Lung microvascular endothelial cell (primary cell): ENCODE measurements around the gene RECQL5. TPM values are rescaled to one million over a fixed set of nuclear protein-coding genes. Genes with fewer than 3 reads are reported as not detected.
A peak's percentile ranks its signal among the peaks of the same experiment; 100 is the strongest.
"Not testable (repeated sequence)": the region's sequence is repeated elsewhere in the genome, so short reads cannot be mapped to it uniquely, and the experiment has no call there.

Source experiments
- DNase-seq, 2 donors: peaks; one replicate each; pipeline versions ENCODE4 v3.0.0 to v3.0.0-alpha.2; 2010; ENCODE audit warnings: low read depth in 2 of 2
- total RNA-seq: library from RNA; depleted of rRNA; stranded (reverse); fragments of >200 nt; gene quantifications from 2 replicates; pipeline ENCODE4 v1.2.1, GENCODE V29; 2014

Gene RECQL5
- total RNA-seq, 1 donor from 2014 or later = 15.7 TPM

DNA sequence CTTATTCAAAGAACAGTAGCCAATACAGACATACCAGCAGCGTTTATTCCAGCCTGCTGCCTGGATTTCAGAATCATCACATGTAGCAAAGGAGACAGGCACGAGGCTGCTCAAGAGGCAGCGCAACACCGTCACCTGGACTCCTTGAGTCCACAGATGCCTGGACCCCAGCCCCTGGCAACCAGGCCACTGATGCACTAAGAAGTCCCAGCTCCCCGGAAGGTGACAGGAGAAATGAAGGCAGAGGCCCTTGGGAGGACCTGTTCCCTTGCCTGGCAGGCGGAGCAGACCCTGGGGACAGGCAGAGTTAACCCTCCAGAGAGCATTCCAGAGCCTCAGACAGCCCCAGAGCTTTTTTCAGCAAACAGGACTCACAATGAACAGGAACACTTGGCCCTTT is 17.3 kb downstream of the RECQL5 start:
- no peak for DNase-seq

DNA sequence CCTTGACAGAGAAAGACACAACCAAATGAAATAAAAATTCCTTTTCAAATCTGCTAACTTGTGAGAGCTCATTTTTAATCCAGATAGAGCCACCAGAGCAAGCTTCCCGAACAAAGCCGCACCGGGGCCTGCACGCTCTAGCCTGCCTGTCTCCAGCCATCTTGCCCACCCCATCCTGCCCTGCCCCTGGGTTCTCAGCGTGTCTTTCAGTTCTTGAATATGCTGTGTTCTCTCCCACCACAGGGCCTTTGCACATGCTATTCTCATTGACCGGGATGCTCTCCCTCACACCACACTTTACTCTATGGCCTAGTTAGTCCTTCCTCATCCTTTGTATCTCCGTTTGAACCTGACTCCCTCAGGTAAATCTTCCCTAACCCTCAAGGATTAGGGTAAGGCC is 19.0 kb downstream of the RECQL5 start:
- DNase-seq = no peak

DNA sequence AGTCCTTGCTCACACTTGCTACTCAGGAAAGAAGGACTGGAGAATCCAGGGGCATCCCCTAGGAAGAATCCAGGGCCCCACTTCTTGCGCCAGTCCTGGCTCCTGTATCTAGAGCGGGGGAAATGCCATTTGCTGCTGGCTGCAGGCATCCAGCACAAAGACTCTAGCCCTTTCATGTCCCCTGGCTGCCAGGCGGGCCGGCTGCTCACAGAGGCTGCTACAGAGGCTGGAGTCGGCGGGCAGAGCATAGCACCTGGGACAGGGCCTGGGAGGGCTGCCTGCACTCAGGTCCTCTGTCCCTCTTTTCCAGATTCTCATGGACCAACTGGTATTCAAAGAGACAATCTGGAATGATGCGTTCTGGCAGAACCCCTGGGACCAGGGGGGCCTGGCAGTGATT is 19.9 kb downstream of the RECQL5 start:
- DNase-seq = no peak

DNA sequence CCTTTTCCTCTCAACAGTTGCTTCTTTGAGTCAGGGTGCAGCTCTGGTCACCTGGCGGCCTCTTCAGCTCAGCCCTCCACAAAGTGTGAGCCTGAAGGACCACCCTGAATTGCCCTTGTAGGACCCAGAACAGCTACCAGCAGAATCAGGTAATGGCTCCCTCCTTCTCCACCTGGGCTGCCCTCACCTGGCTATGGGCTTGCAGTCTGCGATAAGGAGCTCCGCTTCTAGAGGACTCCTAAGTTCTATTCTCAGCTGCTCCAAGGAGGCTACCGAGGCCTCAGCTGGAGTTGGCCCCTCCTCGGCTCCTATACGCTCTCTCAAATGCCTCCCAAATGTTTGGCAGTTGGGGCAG is 20.3 kb downstream of the RECQL5 start:
- no peak for DNase-seq

DNA sequence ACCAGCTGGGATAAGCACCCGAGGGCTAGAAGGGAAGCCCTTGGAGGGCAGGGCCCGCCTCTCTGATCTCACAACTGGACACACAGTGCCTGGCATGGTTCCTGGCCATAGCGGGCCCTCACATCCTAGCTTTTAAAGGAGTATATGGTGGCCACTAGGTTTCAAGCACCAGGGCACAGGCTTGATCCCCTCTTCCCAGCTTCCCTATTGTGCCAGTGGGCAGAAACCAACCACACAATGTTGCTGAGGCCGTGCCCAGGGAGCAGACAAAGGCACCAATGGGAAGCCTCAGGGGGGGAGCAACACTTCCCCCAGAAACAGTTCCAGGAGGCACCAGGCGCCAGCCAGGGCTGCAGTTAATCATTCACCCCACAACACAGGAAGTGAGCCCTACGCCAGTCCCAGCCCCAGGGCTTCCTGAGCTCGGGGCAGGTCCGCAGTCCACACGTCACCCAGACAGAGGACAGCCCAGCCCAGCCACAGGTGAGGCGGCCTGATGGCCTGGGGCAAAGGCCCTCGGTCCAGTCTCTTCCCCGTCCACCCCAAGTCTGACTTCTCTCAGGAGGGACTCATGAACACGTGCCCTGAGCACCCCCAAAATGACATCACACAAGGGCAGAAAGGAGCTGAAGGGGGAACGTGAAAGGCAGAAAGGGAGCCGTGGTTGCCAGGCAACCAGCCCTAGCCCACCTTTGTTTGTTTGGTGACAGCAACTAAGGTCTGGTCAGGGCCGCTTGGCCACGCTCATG is 20.9 kb downstream of the RECQL5 start:
- DNase-seq = peak; percentile 78 to 88

DNA sequence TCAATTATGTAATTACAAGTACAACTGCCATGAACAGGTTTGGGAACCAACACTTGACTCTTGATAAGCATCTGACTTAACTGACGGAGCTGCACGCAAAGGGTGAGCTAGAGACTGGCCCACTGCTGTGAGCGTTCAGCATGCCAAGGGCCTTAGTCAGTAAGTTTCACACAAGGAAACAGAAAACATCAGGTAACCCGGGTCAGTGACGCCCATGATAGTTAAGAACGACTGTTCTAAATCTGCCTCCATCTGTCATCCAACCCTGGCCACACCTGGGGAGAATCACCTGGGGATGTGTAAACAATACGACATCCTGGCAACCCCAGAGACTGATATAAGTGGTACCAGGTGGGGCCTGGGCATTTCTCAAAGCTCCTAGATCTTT is 21.5 kb downstream of the RECQL5 start:
- peak in 1 of 2 donors; percentile 81 for DNase-seq

DNA sequence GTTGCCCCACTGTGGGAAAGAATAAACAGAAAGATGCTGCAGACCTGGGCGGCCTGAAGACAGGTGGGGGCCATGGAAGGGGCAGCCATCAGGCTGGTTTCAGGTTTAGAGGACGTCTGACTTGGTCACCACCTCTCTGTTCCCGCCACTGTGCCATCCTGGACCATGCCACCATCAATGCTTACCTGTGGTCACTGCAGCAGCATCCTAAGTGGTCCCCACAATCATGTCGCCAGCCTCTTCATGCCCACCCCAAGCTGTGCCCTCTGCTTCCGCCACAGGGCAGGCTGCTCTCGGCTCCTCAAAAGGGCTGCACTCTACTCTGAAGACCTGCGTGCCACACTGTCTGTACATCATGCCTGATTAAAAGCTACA is 23.3 kb downstream of the RECQL5 start:
- DNase-seq = no peak

DNA sequence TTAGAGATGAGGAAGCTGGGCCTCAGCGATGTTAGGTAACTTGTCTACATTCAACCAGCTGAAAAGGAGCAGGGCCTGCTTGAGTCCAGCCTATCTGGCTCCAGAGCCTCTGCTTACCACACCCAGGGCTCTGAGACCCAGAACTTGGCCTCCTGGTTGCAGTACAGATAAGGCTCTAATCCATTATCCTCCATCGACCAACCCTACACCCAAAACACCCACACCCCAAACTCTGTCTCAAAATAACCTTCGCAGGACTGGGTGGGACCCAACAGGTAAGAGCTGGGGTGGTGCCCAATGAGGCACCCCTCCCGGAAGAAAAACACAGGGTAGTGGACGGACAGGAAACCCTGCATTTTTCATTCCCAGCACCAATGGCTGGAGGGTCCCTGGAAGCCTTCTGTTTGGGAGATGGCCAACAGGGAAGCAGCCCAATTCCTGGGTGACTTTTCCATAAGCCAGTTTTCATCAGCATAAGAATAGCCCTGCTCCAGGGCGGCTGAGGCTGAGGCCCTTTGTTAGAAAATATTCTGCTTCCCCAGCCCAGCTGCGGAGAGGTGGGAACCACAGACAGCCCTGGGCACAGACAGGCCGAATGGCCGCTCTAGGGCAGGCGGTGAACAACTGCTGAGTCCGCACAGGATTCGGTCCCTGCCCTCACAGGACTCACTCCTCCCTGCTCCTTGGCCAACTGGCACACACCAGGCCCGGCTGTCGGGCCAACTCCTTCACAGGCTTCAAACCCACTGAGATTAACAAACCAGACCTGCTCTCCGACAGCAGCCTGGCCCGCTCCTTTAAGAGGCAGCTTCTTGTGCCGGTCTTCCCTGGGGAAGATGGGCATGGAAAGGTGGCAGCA is 23.9 kb downstream of the RECQL5 start:
- DNase-seq = no peak

DNA sequence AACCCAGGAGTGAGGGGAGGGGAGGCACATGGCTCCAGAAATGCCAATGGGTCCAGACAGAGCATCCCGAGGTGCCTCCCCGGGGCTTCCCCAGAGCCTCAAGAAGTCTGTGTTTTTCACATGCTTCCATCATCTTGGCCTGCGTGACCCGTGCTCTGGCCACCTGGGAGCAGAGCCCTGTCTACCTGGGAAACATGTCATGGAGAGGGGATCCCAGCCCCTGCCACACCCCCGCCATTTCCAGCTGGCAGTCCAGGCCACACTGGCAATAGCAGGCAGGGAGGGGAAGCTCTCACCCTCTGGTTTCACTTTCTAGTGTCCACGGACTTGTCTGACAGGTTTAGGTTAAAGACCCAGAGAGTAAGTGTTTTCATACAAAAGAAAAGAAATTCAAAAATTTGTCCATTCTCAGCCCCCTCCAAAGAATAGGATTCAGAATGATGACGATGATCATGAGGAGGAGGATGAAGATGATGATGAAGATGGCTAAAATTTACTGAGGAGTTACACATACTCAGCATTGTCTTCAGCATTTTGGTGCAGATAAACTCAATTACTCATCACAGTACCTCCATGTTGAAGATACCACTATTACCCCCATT is 24.7 kb downstream of the RECQL5 start:
- peak; percentile 19 to 32 for DNase-seq

DNA sequence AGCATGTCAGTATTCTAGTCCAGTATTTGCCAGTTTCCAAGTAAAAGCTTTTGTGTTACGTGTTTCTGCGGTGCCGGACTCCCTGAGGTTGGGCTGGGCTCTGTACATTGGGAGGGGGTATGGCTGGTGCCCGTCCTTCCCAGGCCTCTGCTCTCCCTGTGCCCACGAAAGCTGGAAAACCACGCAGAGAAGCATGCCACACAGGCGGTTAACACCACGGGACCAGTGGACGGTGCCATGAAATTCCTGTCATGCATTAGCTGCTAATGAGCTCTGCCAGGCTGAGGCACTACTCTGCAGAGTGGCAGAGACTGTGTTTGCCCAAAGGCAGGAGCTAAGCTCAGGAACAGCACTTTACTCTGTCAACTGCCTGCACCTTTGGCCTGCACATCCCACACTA is 25.6 kb downstream of the RECQL5 start:
- no peak for DNase-seq

DNA sequence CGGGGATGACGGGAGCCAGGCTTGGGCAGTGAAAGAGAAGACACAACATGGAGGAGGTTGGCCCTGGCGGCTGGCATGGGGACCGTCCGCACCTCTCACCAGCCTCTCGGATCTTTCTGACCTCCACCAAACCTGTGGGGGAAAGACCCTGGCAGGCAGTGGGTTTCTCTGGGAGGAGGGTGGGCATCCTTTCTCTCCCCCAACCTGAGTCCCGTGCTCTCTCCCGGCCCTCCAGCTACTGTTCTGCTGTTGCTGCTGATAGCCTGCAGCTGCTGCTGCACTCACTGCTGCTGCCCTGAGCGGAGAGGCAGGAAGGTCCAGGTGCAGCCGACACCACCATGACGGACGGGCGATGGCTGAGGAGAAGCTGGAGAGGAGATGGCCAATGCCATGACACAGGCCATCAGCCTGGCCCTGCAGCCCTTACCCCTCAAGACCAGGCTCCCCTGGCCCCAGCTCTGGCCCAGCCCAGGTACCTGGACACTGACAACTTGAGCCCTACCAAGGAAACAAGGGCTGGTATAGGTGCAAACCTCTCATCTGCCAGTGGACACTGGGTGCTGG is 26.3 kb downstream of the RECQL5 start:
- no peak for DNase-seq

DNA sequence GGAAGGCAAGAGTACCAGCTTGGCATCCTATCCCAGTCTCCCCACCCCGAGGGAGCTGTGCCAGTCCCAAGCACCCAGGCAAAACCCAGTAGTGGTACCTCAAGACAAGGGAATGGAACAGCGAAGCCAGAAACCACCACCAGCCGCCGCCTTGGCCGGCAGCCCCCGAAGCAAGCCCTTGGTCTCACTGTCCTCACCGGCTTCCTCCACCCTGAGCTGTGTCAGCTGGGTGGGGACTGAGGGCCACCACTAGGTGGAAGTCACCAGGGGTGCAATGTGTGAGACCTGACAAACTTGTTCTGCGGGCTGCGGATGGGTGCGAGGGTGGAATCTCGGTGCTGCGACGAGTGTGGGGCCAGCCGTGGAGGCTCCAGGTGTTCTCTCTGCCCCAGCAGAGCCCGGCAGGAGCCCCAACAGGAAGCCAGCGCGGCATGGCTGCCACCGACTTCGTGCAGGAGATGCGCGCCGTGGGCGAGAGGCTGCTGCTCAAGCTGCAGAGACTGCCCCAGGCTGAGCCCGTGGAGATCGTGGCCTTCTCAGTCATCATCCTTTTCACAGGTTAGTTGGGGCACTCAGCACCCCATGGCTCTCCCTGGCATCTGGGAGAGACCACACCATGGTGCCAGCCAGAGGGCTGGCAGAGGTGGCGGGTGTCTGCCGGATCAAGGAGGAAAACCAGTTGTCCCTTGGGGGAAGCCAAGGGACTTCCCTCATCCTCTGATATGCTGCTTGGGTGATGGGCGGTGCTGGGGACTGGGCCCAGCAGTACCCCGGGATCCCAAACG is 27.0 kb downstream of the RECQL5 start:
- DNase-seq = no peak

DNA sequence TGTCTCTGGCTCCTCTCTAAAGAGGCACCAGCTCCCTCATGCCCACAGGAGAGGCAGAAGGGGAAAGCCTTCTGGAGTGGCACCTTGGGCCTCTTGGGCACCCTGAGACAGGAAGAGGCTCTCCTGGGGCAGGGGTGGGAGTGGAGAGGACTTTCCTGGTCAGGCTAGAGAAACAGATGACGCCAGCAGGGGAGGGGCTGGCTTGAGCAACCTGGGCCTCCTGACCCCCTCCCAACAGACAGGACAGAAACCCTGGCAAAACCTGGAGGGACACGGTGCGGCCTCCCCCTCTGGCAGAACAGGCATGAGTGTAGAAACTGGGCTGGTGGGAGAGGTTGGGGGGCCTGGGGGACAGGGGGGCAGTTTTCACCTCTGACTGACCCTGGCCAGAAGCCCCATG is 27.6 kb downstream of the RECQL5 start:
- DNase-seq = no peak

DNA sequence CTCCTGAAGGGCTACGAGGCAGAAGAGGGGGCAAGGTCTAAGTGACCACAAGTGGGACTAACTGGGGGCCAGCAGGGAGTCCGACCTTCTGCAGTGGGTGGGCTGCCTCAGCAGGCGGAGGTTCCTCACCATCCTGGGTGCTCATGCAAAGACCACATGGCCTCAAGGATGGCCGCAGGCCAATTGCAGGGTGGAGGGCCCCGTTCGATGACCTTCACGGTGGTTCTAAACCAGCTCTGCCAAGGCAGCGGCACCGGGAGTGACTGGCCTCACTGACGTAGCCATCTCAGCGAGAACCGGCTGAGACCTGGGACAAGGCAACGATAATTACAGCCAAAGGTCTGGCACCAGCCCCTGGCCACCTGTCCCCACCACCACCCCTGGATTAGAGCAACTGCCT is 28.1 kb downstream of the RECQL5 start:
- no peak for DNase-seq

DNA sequence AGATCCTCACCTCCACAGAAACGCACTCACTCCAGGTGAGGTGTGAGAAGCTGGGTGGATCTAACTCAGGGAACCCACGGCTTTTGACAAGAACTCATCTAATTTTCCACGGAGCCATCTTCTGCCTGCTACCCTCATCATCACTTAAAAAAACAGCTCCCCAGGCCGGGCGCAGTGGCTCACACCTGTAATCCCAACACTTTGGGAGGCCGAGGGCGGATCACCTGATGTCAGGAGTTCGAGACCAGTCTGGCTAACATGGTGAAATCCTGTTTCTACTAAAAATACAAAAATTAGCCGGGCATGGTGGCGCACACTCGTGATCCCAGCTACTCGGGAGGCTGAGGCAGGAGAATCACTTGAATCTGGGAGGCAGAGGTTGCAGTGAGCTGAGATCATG is 28.9 kb downstream of the RECQL5 start:
- not testable (repeated sequence) for DNase-seq

DNA sequence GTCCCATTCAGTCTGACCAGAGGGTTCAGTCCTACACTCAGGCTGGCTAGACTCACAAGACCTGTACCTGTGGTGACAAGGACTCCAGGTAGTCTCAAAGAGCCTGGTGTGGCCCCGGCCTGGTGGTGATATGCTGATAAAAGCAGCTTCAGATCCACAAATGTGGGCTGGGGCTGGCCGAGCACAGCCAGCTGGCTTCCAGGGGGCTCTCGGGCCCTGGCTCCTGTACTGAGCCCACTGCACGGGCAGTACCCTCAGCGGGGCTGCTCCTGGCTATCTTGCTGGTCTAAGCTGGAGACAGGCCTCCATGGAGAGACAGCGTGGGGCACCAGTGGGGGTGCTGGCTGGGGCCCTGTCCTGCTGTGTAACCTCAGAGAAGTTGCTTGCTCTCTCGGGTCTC is 29.4 kb downstream of the RECQL5 start:
- DNase-seq = no peak

DNA sequence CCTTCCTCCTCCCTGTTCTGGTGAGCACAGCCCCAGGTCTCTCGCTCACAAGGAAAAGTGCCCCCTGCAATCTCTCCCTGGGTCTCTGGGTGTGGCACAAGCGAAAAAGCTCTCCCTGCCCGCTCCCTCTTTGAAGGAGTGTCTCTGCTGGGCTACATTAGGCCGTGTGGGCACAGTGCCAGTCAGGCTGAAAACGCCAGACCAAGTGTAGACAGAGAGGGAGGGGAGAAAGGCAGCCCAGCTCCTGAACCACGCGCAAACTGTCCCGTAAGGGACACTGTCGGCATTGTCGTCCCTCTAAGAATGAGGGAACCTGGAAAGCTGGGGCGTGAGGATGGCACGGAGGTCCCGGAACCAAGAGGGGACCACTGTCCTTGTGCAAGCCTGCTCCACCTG is 29.8 kb downstream of the RECQL5 start:
- DNase-seq = no peak

DNA sequence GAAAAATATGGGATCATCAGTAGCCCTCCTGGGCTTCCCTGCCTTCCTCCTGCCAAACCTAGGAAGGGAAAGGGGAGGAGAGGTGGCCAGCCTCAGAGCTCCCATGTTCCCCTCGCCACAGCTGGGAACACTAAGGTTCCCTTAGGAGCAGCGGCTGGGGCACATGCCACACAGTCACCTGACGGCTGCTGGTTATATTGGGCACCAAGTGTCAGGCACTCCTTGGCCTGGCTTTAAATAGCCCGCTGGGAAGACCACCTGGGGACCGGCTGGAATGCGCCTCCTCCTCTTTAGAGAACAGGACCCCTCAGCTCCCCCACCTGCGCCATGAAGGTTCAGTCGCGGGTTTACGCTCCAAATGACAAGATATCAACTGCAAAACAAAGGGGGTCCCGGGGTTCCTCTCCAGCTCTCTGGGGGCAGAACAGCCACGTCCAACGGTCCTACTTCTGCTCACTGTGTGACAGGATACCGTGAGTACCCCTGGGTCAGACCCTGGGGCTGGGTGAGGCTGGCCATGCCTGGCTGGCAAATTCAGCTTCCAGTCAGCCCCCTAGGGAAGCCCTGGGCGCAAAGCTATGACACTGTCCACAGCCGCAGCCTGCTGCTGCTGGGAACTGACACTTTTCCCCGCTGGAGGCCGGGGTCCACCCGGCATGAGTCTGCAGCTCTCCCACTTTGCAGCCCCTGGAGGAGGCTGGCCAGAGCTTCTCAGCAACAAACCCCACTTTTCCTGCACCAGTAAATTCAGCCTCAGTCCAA is 30.4 kb downstream of the RECQL5 start:
- DNase-seq = no peak

DNA sequence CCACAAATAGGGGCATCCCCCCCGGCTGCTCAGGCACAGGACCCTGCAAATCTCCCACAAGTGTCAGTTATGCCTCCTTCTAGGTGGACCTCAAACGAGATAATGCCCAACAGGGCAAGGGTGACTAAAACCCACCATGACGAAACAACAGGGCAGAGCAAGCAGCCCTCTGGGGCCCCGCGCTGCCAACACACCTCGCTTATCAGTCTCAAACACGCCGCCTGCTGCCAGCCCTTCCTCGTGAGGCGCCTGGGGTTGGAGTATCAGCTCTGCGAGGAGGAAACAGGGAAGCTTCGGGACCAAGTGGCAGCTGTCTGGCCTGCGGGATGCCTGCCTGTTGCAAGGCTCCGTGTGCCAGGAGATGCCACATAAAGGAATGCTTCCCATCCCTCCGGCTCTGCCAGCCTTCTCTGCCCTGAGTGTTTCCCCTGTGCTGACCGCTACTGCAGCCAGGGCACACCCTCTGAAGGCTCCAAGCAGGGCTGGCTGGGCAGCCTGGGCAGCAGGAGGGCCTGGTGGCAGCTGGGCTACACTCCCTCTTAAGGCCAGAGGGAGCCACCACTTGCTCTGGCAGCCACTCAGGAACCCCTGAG is 31.2 kb downstream of the RECQL5 start:
- no peak for DNase-seq
